ENCODE results near the gene ASTN2.

GRCh38 chr9:116736399-116737151, 678.3 kb downstream of the ASTN2 start:
- no peak for TF ChIP-seq POLR2A (IDR thresholded peaks at IDR 0.05)
- no peak for TF ChIP-seq CTCF (IDR thresholded peaks at IDR 0.05 in 8 of 11, conservative IDR thresholded peaks at IDR 0.05 in 3 of 11)

Measured in spleen (tissue), 7 donors.